NCI-H1694 treated with DMSO at 0.1 percent for 48 hours (cell line): Measurements from ENCODE around the gene TBC1D2.
"Not testable (repeated sequence)": the region's sequence is repeated elsewhere in the genome, so short reads cannot be mapped to it uniquely, and the experiment has no call there.

ENCODE experiments used
- DNase-seq: peaks from one replicate; lab custom pipeline; 2025; lab: John Stamatoyannopoulos, UW

TBC1D2 gene

GRCh38 chr9:98187926-98188325 lies 67.5 kb downstream of the TBC1D2 start:
- no peak for DNase-seq

- no peak for DNase-seq
Measured at GRCh38 chr9:98186236-98186635, 69.2 kb downstream of the TBC1D2 start.

- peak; percentile 69 for DNase-seq
Measured at GRCh38 chr9:98185611-98186171, 69.8 kb downstream of the TBC1D2 start.

GRCh38 chr9:98185021-98185567 lies 70.4 kb downstream of the TBC1D2 start:
- DNase-seq = no peak

- no peak for DNase-seq
Measured at GRCh38 chr9:98184326-98184725, 71.1 kb downstream of the TBC1D2 start.

- DNase-seq = no peak
Measured at GRCh38 chr9:98182889-98183599, 72.4 kb downstream of the TBC1D2 start.

GRCh38 chr9:98182069-98182820 lies 73.2 kb downstream of the TBC1D2 start:
- DNase-seq = no peak

GRCh38 chr9:98181746-98182068 lies 73.7 kb downstream of the TBC1D2 start:
- DNase-seq = no peak

GRCh38 chr9:98180996-98181395 lies 74.5 kb downstream of the TBC1D2 start:
- DNase-seq = no peak

GRCh38 chr9:98178874-98179850 lies 76.3 kb downstream of the TBC1D2 start:
- no peak for DNase-seq

- no peak for DNase-seq
Measured at GRCh38 chr9:98176391-98177259, 78.8 kb downstream of the TBC1D2 start.

GRCh38 chr9:98175762-98176161 lies 79.7 kb downstream of the TBC1D2 start:
- no peak for DNase-seq

GRCh38 chr9:98175028-98175569 lies 80.3 kb downstream of the TBC1D2 start:
- no peak for DNase-seq

GRCh38 chr9:98174502-98174918 lies 80.9 kb downstream of the TBC1D2 start:
- DNase-seq = not testable (repeated sequence)

- DNase-seq = no peak
Measured at GRCh38 chr9:98173181-98173580, 82.3 kb downstream of the TBC1D2 start.

- no peak for DNase-seq
Measured at GRCh38 chr9:98172604-98173003, 82.8 kb downstream of the TBC1D2 start.

- no peak for DNase-seq
Measured at GRCh38 chr9:98171176-98171925, 84.1 kb downstream of the TBC1D2 start.

- no peak for DNase-seq
Measured at GRCh38 chr9:98168941-98169488, 86.4 kb downstream of the TBC1D2 start.

GRCh38 chr9:98168153-98168780 lies 87.2 kb downstream of the TBC1D2 start:
- no peak for DNase-seq
